Activated CD8-positive, alpha-beta T cell treated with anti-CD3 and anti-CD28 coated beads for 36 hours (primary cell): ENCODE measurements around the gene UNC5CL. TPM values are rescaled to one million over a fixed set of nuclear protein-coding genes. Genes with fewer than 3 reads are reported as not detected.

ENCODE experiments used
- ATAC-seq: fragments of 200-7000 bp; cut with Tn5 transposase; one replicate; pipeline ENCODE4 v1.10.0; 2021; ENCODE audit warnings: mild to moderate bottlenecking, moderate library complexity
- CTCF ChIA-PET: fragments of 350-600 bp; sonication (Branson Sonifier 250); formaldehyde crosslinking; loops from one replicate; lab custom pipeline; 2021; ENCODE audit warnings: antibody characterized with exemption; lab: Charles Lee
- POLR2A ChIA-PET: fragments of 350-600 bp; sonication (Branson Sonifier 250); formaldehyde crosslinking; loops from one replicate; lab custom pipeline; 2021; ENCODE audit warnings: antibody characterized with exemption; lab: Charles Lee
- DNase-seq: peaks from one replicate; pipeline ENCODE4 v3.0.0-alpha.2; 2020
- H3K27ac Mint-ChIP-seq: one replicate; pipeline ENCODE4 v1.8.0; 2021; ENCODE audit warnings: mild to moderate bottlenecking, mixed read lengths
- H3K27me3 Mint-ChIP-seq: one replicate; pipeline ENCODE4 v1.8.0; 2021; ENCODE audit warnings: mixed read lengths
- H3K36me3 Mint-ChIP-seq: one replicate; pipeline ENCODE4 v1.8.0; 2021; ENCODE audit warnings: low read depth, mixed read lengths
- H3K4me1 Mint-ChIP-seq: one replicate; pipeline ENCODE4 v1.8.0; 2021; ENCODE audit warnings: low read depth, mixed read lengths
- H3K4me3 Mint-ChIP-seq: one replicate; pipeline ENCODE4 v1.8.0; 2021; ENCODE audit warnings: mild to moderate bottlenecking, moderate library complexity, mixed read lengths
- H3K9me3 Mint-ChIP-seq: one replicate; pipeline ENCODE4 v1.8.0; 2021; ENCODE audit warnings: mixed read lengths
- CTCF ChIP-seq: fragments of 200-600 bp; IDR thresholded peaks from one replicate; pipeline ENCODE4 v1.8.0; 2022; ENCODE audit warnings: antibody characterized with exemption, mild to moderate bottlenecking
- intact Hi-C: fragments of 100-400 bp; cut with micrococcal nuclease; formaldehyde crosslinking; loops from one replicate; pipeline ENCODE4 v1.10.0; 2022
- total RNA-seq, 2 experiments: library from RNA; stranded (reverse); gene quantifications; one replicate each; pipeline ENCODE4 v1.2.3, GENCODE V29; 2021

Gene UNC5CL
- total RNA-seq, 2 experiments from 2014 or later, result 2.3 to 2.6 TPM

GRCh38 chr6:41038205-41038604 is 816 bp downstream of the UNC5CL start:
- intact Hi-C loops, result no loop called here
- no peak for ATAC-seq
- DNase-seq, result no peak
- CTCF ChIA-PET, result interaction anchor here (1.1 to 5.1 kb wide), 6 partner anchors 9 to 66 kb away, joined by 3 to 48 read pairs (median 16); partner anchors contain the start of gene APOBEC2
- POLR2A ChIA-PET, result no interaction called here
- H3K9me3 Mint-ChIP-seq, result no peaks in the 10 kb centered on the region
- peaks cover 8% of the 10 kb centered on the region for H3K4me1 Mint-ChIP-seq
- no peak for TF ChIP-seq CTCF
- no peak overlapping the region for H3K27ac Mint-ChIP-seq
- no peaks in the 10 kb centered on the region for H3K27me3 Mint-ChIP-seq
- H3K4me3 Mint-ChIP-seq, result no peak overlapping the region
- peaks cover 2% of the 10 kb centered on the region for H3K36me3 Mint-ChIP-seq

- intact Hi-C loops, result no loop called here
- peaks cover 8% of the 10 kb centered on the region for H3K4me1 Mint-ChIP-seq
- POLR2A ChIA-PET, result no interaction called here
- peaks cover 2% of the 10 kb centered on the region for H3K36me3 Mint-ChIP-seq
- no peak for TF ChIP-seq CTCF
- no peaks in the 10 kb centered on the region for H3K9me3 Mint-ChIP-seq
- ATAC-seq (no peak), DNase-seq (no peak)
- H3K4me3 Mint-ChIP-seq, result no peak overlapping the region
- CTCF ChIA-PET, result interaction anchor here (0.8 to 2.9 kb wide), 4 partner anchors 8 to 145 kb away, joined by 3 to 33 read pairs (median 3); no protein-coding TSS in a partner anchor
- no peaks in the 10 kb centered on the region for H3K27me3 Mint-ChIP-seq
- H3K27ac Mint-ChIP-seq, result no peak overlapping the region
Measured at GRCh38 chr6:41037107-41037900, 1.7 kb downstream of the UNC5CL start.

- no peak for TF ChIP-seq CTCF
- ATAC-seq (no peak), DNase-seq (no peak)
- H3K27ac Mint-ChIP-seq, result no peak overlapping the region
- ChIA-PET POLR2A (no interaction called here), CTCF (interaction anchor here (0.8 to 2.9 kb wide), 4 partner anchors 9 to 146 kb away, joined by 3 to 33 read pairs (median 3); no protein-coding TSS in a partner anchor)
- H3K27me3 Mint-ChIP-seq, result no peaks in the 10 kb centered on the region
- no peak overlapping the region for H3K4me3 Mint-ChIP-seq
- peaks cover 8% of the 10 kb centered on the region for H3K4me1 Mint-ChIP-seq
- H3K36me3 Mint-ChIP-seq, result no peaks in the 10 kb centered on the region
- intact Hi-C loops, result no loop called here
- no peaks in the 10 kb centered on the region for H3K9me3 Mint-ChIP-seq
Measured at GRCh38 chr6:41036601-41037000, 2.4 kb downstream of the UNC5CL start.

- POLR2A ChIA-PET, result no interaction called here
- Mint-ChIP-seq H3K9me3 (no peaks in the 10 kb centered on the region), H3K27ac (no peak overlapping the region), H3K4me1 (peaks cover 8% of the 10 kb centered on the region), H3K27me3 (no peaks in the 10 kb centered on the region), H3K36me3 (no peaks in the 10 kb centered on the region), H3K4me3 (no peak overlapping the region)
- intact Hi-C loops, result no loop called here
- no peak for TF ChIP-seq CTCF
- no peak for ATAC-seq
- no peak for DNase-seq
- CTCF ChIA-PET, result interaction anchor here (0.8 to 2.9 kb wide), 4 partner anchors 9 to 191 kb away, joined by 3 to 33 read pairs (median 3); no protein-coding TSS in a partner anchor
Measured at GRCh38 chr6:41036186-41036585, 2.8 kb downstream of the UNC5CL start.

GRCh38 chr6:41033776-41034175 is 5.2 kb downstream of the UNC5CL start:
- ATAC-seq (no peak), DNase-seq (no peak)
- no peaks in the 10 kb centered on the region for H3K27me3 Mint-ChIP-seq
- CTCF ChIA-PET, result no interaction called here
- POLR2A ChIA-PET, result no interaction called here
- no peak overlapping the region for H3K4me3 Mint-ChIP-seq
- H3K27ac Mint-ChIP-seq, result no peak overlapping the region
- H3K36me3 Mint-ChIP-seq, result no peaks in the 10 kb centered on the region
- H3K9me3 Mint-ChIP-seq, result no peaks in the 10 kb centered on the region
- intact Hi-C loops, result no loop called here
- no peak for TF ChIP-seq CTCF
- H3K4me1 Mint-ChIP-seq, result peaks cover 6% of the 10 kb centered on the region
